Uterus (tissue), 4 donors: ENCODE results near the gene SEMA6B. TPM values are rescaled to one million over a fixed set of nuclear protein-coding genes. Genes with fewer than 3 reads are reported as not detected.

Experiments
- DNase-seq, 2 donors: peaks; one replicate each; pipeline ENCODE4 v3.0.0-alpha.2; 2019 to 2020
- H3K27ac ChIP-seq, 2 donors: fragments of 200-600 bp; sonication (generic); 1 replicate in 1 of 2; 2 replicates in 1 of 2; pipeline ENCODE4 v1.5.1; 2016 to 2018
- H3K27me3 ChIP-seq, 2 donors: fragments of 200-600 bp; sonication (generic); one replicate each; pipeline ENCODE4 v1.5.1; 2018 to 2019; ENCODE audit warnings: control low read depth in 1 of 2
- H3K36me3 ChIP-seq, 2 donors: fragments of 200-600 bp; sonication (generic); one replicate each; pipeline ENCODE4 v1.5.1; 2019; ENCODE audit warnings: control low read depth in 1 of 2
- H3K4me1 ChIP-seq, 2 donors: fragments of 200-600 bp; sonication (generic); one replicate each; pipeline ENCODE4 v1.5.1; 2018 to 2019; ENCODE audit warnings: control low read depth in 1 of 2
- H3K4me3 ChIP-seq, 2 donors: fragments of 200-600 bp; sonication (generic); 1 replicate in 1 of 2; 2 replicates in 1 of 2; pipeline ENCODE4 v1.5.1; 2018 to 2019; ENCODE audit warnings: mild to moderate bottlenecking in 1 of 2
- H3K9me3 ChIP-seq, 2 donors: fragments of 200-600 bp; sonication (generic); one replicate each; pipeline ENCODE4 v1.5.1; 2019; ENCODE audit warnings: control low read depth in 1 of 2
- CTCF ChIP-seq, 4 experiments: fragments of 200-600 bp in 2 of 4; fragments of 450-650 bp in 2 of 4; sonication (generic) in 2 of 4; IDR thresholded peaks; one replicate each; pipeline ENCODE4 v1.5.1; 2016 to 2019; ENCODE audit warnings: antibody characterized with exemption in 4 of 4, mild to moderate bottlenecking in 2 of 4, moderate library complexity in 1 of 4
- POLR2A ChIP-seq, 2 donors: fragments of 450-650 bp; IDR thresholded peaks; one replicate each; pipeline ENCODE4 v1.6.1; 2016; ENCODE audit warnings: antibody characterized with exemption in 2 of 2, mild to moderate bottlenecking in 1 of 2, moderate library complexity in 1 of 2
- intact Hi-C: fragments of 100-400 bp; cut with DNase I; formaldehyde crosslinking; loops from one replicate; pipeline ENCODE4 v1.15.1; 2023; ENCODE audit warnings: low total_unique reads
- total RNA-seq, 4 donors: library from RNA; depleted of rRNA in 3 of 4; stranded (reverse); fragments of >200 nt in 3 of 4; gene quantifications; one replicate each; pipeline versions ENCODE4 v1.1.0 to v1.2.4, GENCODE V29; 2014 to 2023
- donor health status: DM: yes; HTN: yes; CAD: no.

Gene SEMA6B
- total RNA-seq, 4 donors from 2014 or later: 1.8 to 48.1 (median 5.5) TPM

- Histone ChIP-seq H3K36me3 (no peaks in the 10 kb centered on the region), H3K27ac (no peak overlapping the region), H3K4me1 (no peaks in the 10 kb centered on the region), H3K27me3 (no peaks in the 10 kb centered on the region), H3K9me3 (no peaks in the 10 kb centered on the region), H3K4me3 (no peak overlapping the region)
- TF ChIP-seq POLR2A (IDR thresholded peaks at IDR 0.05) (no peak), CTCF (IDR thresholded peaks at IDR 0.05) (no peak)
- DNase-seq: no peak
- intact Hi-C loops: no loop called here
Observed at GRCh38 chr19:4498694-4499093, 60.8 kb downstream of the SEMA6B start.

GRCh38 chr19:4497770-4498389, 61.6 kb downstream of the SEMA6B start:
- H3K27me3 ChIP-seq: no peaks in the 10 kb centered on the region
- H3K4me1 ChIP-seq: no peaks in the 10 kb centered on the region
- no peaks in the 10 kb centered on the region for H3K36me3 ChIP-seq
- TF ChIP-seq POLR2A (IDR thresholded peaks at IDR 0.05) (no peak), CTCF (IDR thresholded peaks at IDR 0.05) (no peak)
- no peak overlapping the region for H3K4me3 ChIP-seq
- DNase-seq: no peak
- intact Hi-C loops: no loop called here
- H3K27ac ChIP-seq: no peak overlapping the region
- H3K9me3 ChIP-seq: no peaks in the 10 kb centered on the region

DNA sequence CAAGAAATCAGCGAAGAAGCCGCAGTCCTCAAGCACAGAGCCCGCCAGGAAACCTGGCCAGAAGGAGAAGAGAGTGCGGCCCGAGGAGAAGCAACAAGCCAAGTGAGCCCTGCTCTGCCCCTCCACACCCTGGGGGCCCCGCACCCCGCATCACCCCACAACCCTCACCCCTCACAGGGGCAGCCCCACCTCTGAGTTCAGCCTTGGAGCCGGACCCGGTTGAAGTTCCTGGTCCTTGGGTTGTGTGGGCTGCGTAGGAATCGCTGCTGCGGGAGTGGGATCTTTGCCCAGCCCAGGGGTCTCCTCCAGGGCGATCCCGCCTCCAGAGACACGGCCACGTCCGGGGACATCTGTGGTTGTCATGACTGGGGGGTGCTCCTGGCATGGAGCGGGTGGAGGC, 63.2 kb downstream of the SEMA6B start:
- Histone ChIP-seq H3K27me3 (no peaks in the 10 kb centered on the region), H3K4me1 (no peaks in the 10 kb centered on the region), H3K4me3 (no peak overlapping the region), H3K9me3 (no peaks in the 10 kb centered on the region), H3K36me3 (no peaks in the 10 kb centered on the region), H3K27ac (no peak overlapping the region)
- TF ChIP-seq POLR2A (IDR thresholded peaks at IDR 0.05) (no peak), CTCF (IDR thresholded peaks at IDR 0.05) (no peak)
- DNase-seq: no peak
- intact Hi-C loops: no loop called here

- no peaks in the 10 kb centered on the region for H3K36me3 ChIP-seq
- intact Hi-C loops: no loop called here
Observed at GRCh38 chr19:4495471-4495870, 64.0 kb downstream of the SEMA6B start.

GRCh38 chr19:4494691-4495064, 64.8 kb downstream of the SEMA6B start:
- Histone ChIP-seq H3K36me3 (no peaks in the 10 kb centered on the region), H3K9me3 (no peaks in the 10 kb centered on the region), H3K27ac (no peak overlapping the region), H3K4me3 (no peak overlapping the region), H3K4me1 (no peaks in the 10 kb centered on the region), H3K27me3 (no peaks in the 10 kb centered on the region)
- no peak for TF ChIP-seq CTCF (IDR thresholded peaks at IDR 0.05)
- no peak for TF ChIP-seq POLR2A (IDR thresholded peaks at IDR 0.05)
- no peak for DNase-seq
- intact Hi-C loops: no loop called here

More at GRCh38 chr19:4495471-4495870, 64.0 kb downstream of the SEMA6B start:
- no peak for DNase-seq
- Histone ChIP-seq H3K4me3 (no peak overlapping the region), H3K27me3 (no peaks in the 10 kb centered on the region), H3K27ac (no peak overlapping the region), H3K4me1 (no peaks in the 10 kb centered on the region), H3K9me3 (no peaks in the 10 kb centered on the region)
- TF ChIP-seq CTCF (IDR thresholded peaks at IDR 0.05) (no peak), POLR2A (IDR thresholded peaks at IDR 0.05) (no peak)
